COR-L47 (cell line): ENCODE data around the gene LRRC1.
"Not testable (repeated sequence)": the region's sequence is repeated elsewhere in the genome, so short reads cannot be mapped to it uniquely, and the experiment has no call there.

Experiments
- DNase-seq: peaks from one replicate; lab custom pipeline; 2025; lab: John Stamatoyannopoulos, UW

LRRC1 gene

GRCh38 chr6:53792973-53793317 lies 1.9 kb upstream of the LRRC1 start:
- no peak for DNase-seq

GRCh38 chr6:53793318-53794136 lies 1.3 kb upstream of the LRRC1 start:
- DNase-seq = peak; percentile 63

GRCh38 chr6:53794137-53794719 lies 577 bp upstream of the LRRC1 start:
- peak; percentile 77 for DNase-seq

- no peak for DNase-seq
Observed at GRCh38 chr6:53795340-53795701, 516 bp downstream of the LRRC1 start.

- DNase-seq = no peak
Observed at GRCh38 chr6:53795702-53796450, 1.1 kb downstream of the LRRC1 start.

GRCh38 chr6:53796451-53796780 lies 1.6 kb downstream of the LRRC1 start:
- DNase-seq = no peak

GRCh38 chr6:53796791-53797190 lies 2.0 kb downstream of the LRRC1 start:
- no peak for DNase-seq

GRCh38 chr6:53797304-53797703 lies 2.5 kb downstream of the LRRC1 start:
- DNase-seq = no peak

- DNase-seq = no peak
Observed at GRCh38 chr6:53799340-53799739, 4.5 kb downstream of the LRRC1 start.

- DNase-seq = no peak
Observed at GRCh38 chr6:53801022-53801421, 6.2 kb downstream of the LRRC1 start.

- no peak for DNase-seq
Observed at GRCh38 chr6:53802582-53802981, 7.8 kb downstream of the LRRC1 start.

GRCh38 chr6:53803081-53803860 lies 8.5 kb downstream of the LRRC1 start:
- no peak for DNase-seq

GRCh38 chr6:53805016-53805415 lies 10.2 kb downstream of the LRRC1 start:
- no peak for DNase-seq

GRCh38 chr6:53805725-53806124 lies 10.9 kb downstream of the LRRC1 start:
- peak; percentile 40 for DNase-seq

- not testable (repeated sequence) for DNase-seq
Observed at GRCh38 chr6:53807606-53808005, 12.8 kb downstream of the LRRC1 start.

- no peak for DNase-seq
Observed at GRCh38 chr6:53808302-53808881, 13.6 kb downstream of the LRRC1 start.

GRCh38 chr6:53809691-53810090 lies 14.9 kb downstream of the LRRC1 start:
- no peak for DNase-seq

- DNase-seq = peak; percentile 85
Observed at GRCh38 chr6:53811082-53811481, 16.3 kb downstream of the LRRC1 start.

- DNase-seq = no peak
Observed at GRCh38 chr6:53811746-53812145, 16.9 kb downstream of the LRRC1 start.

GRCh38 chr6:53813096-53813495 lies 18.3 kb downstream of the LRRC1 start:
- no peak for DNase-seq

GRCh38 chr6:53813801-53814200 lies 19.0 kb downstream of the LRRC1 start:
- no peak for DNase-seq

- DNase-seq = no peak
Observed at GRCh38 chr6:53814353-53814752, 19.5 kb downstream of the LRRC1 start.
